Aorta (tissue), 5 donors: ENCODE data around the gene SHC4. TPM values are rescaled to one million over a fixed set of nuclear protein-coding genes. Genes with fewer than 3 reads are reported as not detected.
"Not testable (repeated sequence)": the region's sequence is repeated elsewhere in the genome, so short reads cannot be mapped to it uniquely, and the experiment has no call there.

Experiments
- ATAC-seq: fragments of 200-7000 bp; cut with Tn5 transposase; one replicate; pipeline ENCODE4 v1.9.1; 2022; ENCODE audit warnings: moderate library complexity; ENCODE audit not compliant: low FRiP score
- DNase-seq, 2 donors: peaks; one replicate each; pipeline ENCODE4 v3.0.0-alpha.2; 2020
- H3K27ac ChIP-seq, 2 donors: one replicate each; pipeline ENCODE4 v1.5.1; 2013; ENCODE audit warnings: low read length in 2 of 2, mild to moderate bottlenecking in 2 of 2, moderate library complexity in 2 of 2, control low read depth in 1 of 2, inconsistent platforms in 1 of 2, low read depth in 1 of 2
- H3K27me3 ChIP-seq, 2 donors: one replicate each; pipeline ENCODE4 v1.6.1; 2013; ENCODE audit warnings: control low read depth in 1 of 2, low read length in 1 of 2, mild to moderate bottlenecking in 1 of 2, moderate library complexity in 1 of 2; ENCODE audit not compliant: insufficient read depth in 2 of 2, control insufficient read depth in 1 of 2
- H3K36me3 ChIP-seq, 2 donors: one replicate each; pipeline ENCODE4 v1.6.1; 2013; ENCODE audit warnings: control low read depth in 1 of 2, low read length in 1 of 2, mild to moderate bottlenecking in 1 of 2; ENCODE audit not compliant: insufficient read depth in 2 of 2, control insufficient read depth in 1 of 2
- H3K4me1 ChIP-seq, 2 donors: one replicate each; pipeline ENCODE4 v1.6.1; 2013; ENCODE audit warnings: low read length in 2 of 2, control low read depth in 1 of 2, mild to moderate bottlenecking in 1 of 2, moderate library complexity in 1 of 2; ENCODE audit not compliant: insufficient read depth in 2 of 2, control insufficient read depth in 1 of 2
- H3K4me3 ChIP-seq, 2 donors: one replicate each; pipeline ENCODE4 v1.5.1; 2013; ENCODE audit warnings: low read length in 2 of 2, control low read depth in 1 of 2, mild to moderate bottlenecking in 1 of 2
- H3K9me3 ChIP-seq: one replicate; pipeline ENCODE4 v1.6.1; 2013; ENCODE audit warnings: mild to moderate bottlenecking, low read length; ENCODE audit not compliant: control insufficient read depth
- WGBS, 2 donors: extraction: QIAGEN DNeasy Blood & Tissue Kit; methylation state at CpG; one replicate each; pipeline ENCODE4 v1.1.7; 2013; 5-methylcytosine and 5-hydroxymethylcytosine counted together
- intact Hi-C, 2 donors: fragments of 100-400 bp; cut with DNase I; formaldehyde crosslinking; loops; one replicate each; pipeline versions ENCODE4 v1.14.2 to v1.15.0; 2022
- polyA plus RNA-seq, 2 donors: library from polyadenylated mRNA; stranded (reverse); fragments of 200-250 nt; gene quantifications; one replicate each; pipeline ENCODE4 v1.2.3, GENCODE V29; 2013
- total RNA-seq, 2 donors: library from RNA; stranded (reverse); fragmentation: NEBNext Ultra II Directional; extraction: Animal tissue kit (Norgen Biotek cat#: 25700); gene quantifications; one replicate each; pipeline ENCODE4 v1.2.1, GENCODE V29; 2021
- donor health status: healthy with polysubstance abuse.
- donor health status: Bipolar disorder and iron deficiency.
- donor health status: DM: no; HTN: no; CAD: no.
- donor health status: DM: no; HTN: no; CAD: no.
- donor health status: DM: yes; HTN: yes; CAD: no.

The SHC4 gene
- total and polyA plus RNA-seq, 4 donors, result 4.4 to 18.6 (median 7.2) TPM

DNA sequence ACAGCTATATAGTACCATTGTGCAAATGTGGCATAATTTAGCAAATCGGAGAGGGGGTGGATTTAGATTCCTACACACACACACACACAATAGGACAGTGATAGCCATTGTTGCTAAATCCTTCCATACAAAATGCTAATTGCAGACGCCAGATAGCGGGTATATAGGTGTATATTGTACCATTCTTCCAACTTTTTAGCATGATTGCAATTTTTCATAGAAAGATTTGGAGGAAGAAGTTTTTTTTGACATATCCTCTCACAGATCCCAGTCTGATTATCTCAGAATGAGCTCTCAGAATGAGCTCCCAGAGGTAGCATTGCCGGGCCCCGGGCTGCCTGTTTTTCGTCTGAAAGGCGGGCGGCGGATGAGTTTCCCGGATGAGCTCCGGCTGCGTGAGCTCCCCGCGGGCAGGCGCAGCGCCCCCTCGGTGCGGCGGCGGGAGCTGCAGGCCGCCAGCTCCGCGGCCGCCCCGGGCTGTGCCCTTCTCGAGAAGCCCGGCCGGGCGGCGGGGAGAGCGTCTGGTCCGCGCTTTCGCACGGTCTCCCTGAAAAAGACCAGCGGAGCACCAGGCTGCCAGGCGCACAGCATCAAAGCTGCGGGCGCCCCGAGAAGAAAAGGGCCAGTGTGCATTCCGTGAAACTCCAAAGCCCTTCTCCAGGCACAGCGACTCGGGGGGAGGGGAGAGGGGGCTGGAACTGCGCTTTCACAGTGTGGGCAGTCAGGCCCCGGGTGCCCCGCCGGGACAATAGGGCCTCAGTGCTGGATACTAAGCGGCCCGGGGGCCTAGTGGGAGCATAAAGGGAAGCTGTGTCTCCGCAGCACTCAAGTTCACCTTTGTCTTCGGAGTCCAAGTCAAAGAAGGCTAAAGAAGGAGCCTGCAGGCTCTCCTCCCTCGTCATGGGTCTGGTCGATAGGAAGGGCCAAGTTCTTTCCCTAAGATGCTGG is 12.0 kb upstream of the SHC4 start:
- no peaks in the 10 kb centered on the region for H3K36me3 ChIP-seq
- ATAC-seq, result peak; percentile 97
- 2% methylated on average over 53 of the region's 53 CpGs for WGBS, 2 donors
- no peaks in the 10 kb centered on the region for H3K27me3 ChIP-seq
- peak; percentile 88 to 94 for DNase-seq
- peak overlapping the region; percentile 33 to 49 for H3K4me3 ChIP-seq
- H3K9me3 ChIP-seq, result no peaks in the 10 kb centered on the region
- H3K4me1 ChIP-seq, result peaks cover 0 to 4% of the 10 kb centered on the region in 2 donors
- intact Hi-C loops, result no loop called here
- H3K27ac ChIP-seq, result peak overlapping the region; percentile 50 to 87

GRCh38 chr15:48974882-48975281 is 11.2 kb upstream of the SHC4 start:
- peak overlapping the region; percentile 14 to 48 for H3K27ac ChIP-seq

DNA sequence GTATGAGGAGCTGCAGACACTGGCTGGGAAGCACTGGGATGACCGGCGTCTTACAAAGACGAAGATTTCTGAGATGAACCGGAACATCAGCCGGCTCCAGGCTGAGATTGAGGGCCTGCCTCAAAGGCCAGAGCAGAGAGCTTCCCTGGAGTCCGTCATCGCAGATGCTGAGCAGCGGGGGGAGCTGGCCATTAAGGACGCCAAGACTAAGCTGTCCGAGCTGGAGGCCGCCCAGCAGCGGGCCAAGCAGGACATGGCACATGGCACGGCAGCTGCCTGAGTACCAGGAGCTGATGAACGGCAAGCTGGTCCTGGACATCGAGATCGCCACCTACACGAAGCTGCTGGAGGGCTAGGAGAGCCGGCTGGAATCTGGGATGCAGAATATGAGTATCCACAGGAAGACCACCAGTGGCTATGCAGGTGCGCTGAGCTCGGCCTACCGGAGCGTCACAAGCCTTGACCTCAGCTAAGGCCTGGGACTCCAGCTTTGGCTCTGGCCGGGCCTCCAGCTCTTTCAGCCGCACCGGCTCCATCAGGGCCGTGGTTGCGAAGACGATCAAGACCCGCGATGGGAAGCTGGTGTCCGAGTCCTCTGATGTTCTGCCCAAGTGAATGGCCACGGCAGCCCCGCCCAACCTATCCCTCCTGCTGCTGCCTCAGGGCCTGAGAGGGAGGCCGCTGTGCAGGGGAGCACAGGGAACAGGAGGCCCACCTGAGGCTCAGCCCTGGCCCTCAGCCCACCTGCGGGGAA is 9.2 kb upstream of the SHC4 start:
- no peak overlapping the region for H3K27ac ChIP-seq
- intact Hi-C loops, result no loop called here
- no peaks in the 10 kb centered on the region for H3K9me3 ChIP-seq
- no peak overlapping the region for H3K4me3 ChIP-seq
- DNase-seq, result no peak
- no peaks in the 10 kb centered on the region for H3K27me3 ChIP-seq
- peaks cover 0 to 4% of the 10 kb centered on the region in 2 donors for H3K4me1 ChIP-seq
- WGBS, 2 donors, result 95 to 96% methylated on average over 35 of the region's 35 CpGs
- ATAC-seq, result no peak
- H3K36me3 ChIP-seq, result no peaks in the 10 kb centered on the region

More at GRCh38 chr15:48974882-48975281, 11.2 kb upstream of the SHC4 start:
- Histone ChIP-seq H3K9me3 (no peaks in the 10 kb centered on the region), H3K4me3 (no peak overlapping the region), H3K27me3 (no peaks in the 10 kb centered on the region), H3K36me3 (no peaks in the 10 kb centered on the region), H3K4me1 (peaks cover 0 to 4% of the 10 kb centered on the region in 2 donors)
- 43% methylated on average over 2 of the region's 2 CpGs for WGBS, 2 donors
- ATAC-seq, result no peak
- no peak for DNase-seq
- intact Hi-C loops, result no loop called here

DNA sequence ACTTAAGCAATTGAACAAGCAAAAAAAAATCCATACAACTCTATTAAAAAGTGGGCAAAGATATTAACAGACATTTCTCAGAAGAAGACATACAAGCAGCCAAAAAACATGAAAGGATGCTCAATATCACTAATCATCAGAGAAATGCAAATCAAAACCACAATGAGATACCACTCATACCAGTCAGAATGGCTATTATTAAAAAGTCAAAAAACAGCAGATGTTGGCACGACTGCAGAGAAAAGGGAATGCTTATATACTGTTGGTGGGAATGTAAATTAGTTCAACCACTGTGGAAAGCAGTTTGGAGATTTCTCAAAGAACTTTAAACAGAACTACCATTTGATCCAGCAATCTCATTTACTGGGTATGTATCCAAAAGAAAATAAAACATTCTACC is 7.2 kb upstream of the SHC4 start:
- WGBS, 2 donors, result 57 to 69% methylated on average over 1 of the region's 1 CpG
- H3K36me3 ChIP-seq, H3K27ac ChIP-seq, H3K4me1 ChIP-seq, intact Hi-C loops, H3K27me3 ChIP-seq, H3K4me3 ChIP-seq, ATAC-seq, DNase-seq, H3K9me3 ChIP-seq: not testable (repeated sequence)

GRCh38 chr15:48968066-48968465 is 4.3 kb upstream of the SHC4 start:
- Histone ChIP-seq H3K4me1 (peaks cover 0 to 3% of the 10 kb centered on the region in 2 donors), H3K4me3 (no peak overlapping the region), H3K9me3 (no peaks in the 10 kb centered on the region), H3K27me3 (no peaks in the 10 kb centered on the region), H3K36me3 (no peaks in the 10 kb centered on the region), H3K27ac (no peak overlapping the region)
- ATAC-seq, result no peak
- intact Hi-C loops, result no loop called here
- no peak for DNase-seq
- 88 to 89% methylated on average over 4 of the region's 4 CpGs for WGBS, 2 donors

DNA sequence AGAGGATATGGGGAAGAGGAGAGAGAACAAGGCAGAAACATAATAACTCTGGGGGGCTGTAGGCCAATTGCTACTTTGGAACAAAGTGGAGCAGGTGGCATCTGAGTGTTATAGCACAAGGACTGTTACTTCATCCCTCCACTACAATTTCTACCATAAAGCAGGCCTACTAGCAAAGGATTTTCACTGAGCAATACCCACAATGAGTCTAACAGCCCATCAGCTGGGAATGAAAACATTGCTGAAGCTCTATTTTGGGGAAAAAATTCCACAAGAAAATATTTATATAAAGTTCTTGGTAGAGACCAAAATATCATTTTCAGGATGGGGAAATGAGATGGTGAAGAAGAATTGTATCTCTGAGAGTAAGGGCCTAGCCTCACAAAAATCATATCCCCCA is 3.6 kb upstream of the SHC4 start:
- DNase-seq (no peak), ATAC-seq (no peak)
- Histone ChIP-seq H3K27me3 (no peaks in the 10 kb centered on the region), H3K9me3 (no peaks in the 10 kb centered on the region), H3K4me1 (peaks cover 0 to 3% of the 10 kb centered on the region in 2 donors), H3K36me3 (no peaks in the 10 kb centered on the region), H3K27ac (peak overlapping the region; percentile 67 to 87), H3K4me3 (no peak overlapping the region)
- intact Hi-C loops, result no loop called here

- no peak for DNase-seq
- H3K4me1 ChIP-seq, result peaks cover 0 to 3% of the 10 kb centered on the region in 2 donors
- no peak overlapping the region for H3K4me3 ChIP-seq
- H3K27ac ChIP-seq, result peak overlapping the region; percentile 67 to 87
- no peak for ATAC-seq
- H3K9me3 ChIP-seq, result no peaks in the 10 kb centered on the region
- WGBS, 2 donors, result 52 to 53% methylated on average over 2 of the region's 2 CpGs
- no peaks in the 10 kb centered on the region for H3K27me3 ChIP-seq
- intact Hi-C loops, result no loop called here
- no peaks in the 10 kb centered on the region for H3K36me3 ChIP-seq
Measured at GRCh38 chr15:48966595-48967301, 3.0 kb upstream of the SHC4 start.

DNA sequence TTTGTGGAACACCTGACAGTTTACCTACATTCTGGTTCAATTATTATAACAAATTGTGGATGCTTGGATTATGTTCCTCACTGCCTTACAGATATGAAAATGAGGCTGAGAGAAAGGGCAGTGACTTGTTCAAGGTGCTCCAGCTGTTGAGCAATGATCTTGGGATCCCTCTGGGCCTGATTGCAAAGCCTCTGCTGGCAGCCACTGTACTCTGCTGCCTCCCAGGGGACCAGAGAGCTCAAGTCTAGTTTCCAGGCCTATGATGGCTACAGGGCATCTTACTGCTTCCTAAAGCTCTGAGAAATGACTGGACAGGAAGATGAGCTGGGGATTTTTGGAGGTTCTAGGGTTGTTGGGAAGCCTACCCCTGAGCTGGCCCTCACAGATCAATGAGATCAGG is 2.3 kb upstream of the SHC4 start:
- Histone ChIP-seq H3K9me3 (no peaks in the 10 kb centered on the region), H3K4me1 (peaks cover 0 to 3% of the 10 kb centered on the region in 2 donors), H3K36me3 (no peaks in the 10 kb centered on the region), H3K27me3 (no peaks in the 10 kb centered on the region), H3K4me3 (no peak overlapping the region), H3K27ac (peak overlapping the region; percentile 13 to 67)
- intact Hi-C loops, result no loop called here
- peak in 1 of 2 donors; percentile 68 for DNase-seq
- no peak for ATAC-seq
